C1 segment of cervical spinal cord (tissue), 14 donors: Measurements from ENCODE around the gene CDC5L.

Source experiments
- DNase-seq, 14 donors: peaks; one replicate each; lab custom pipeline; 2025; lab: John Stamatoyannopoulos, UW

The CDC5L gene

GRCh38 chr6:44452725-44453124, 65.2 kb downstream of the CDC5L start:
- no peak for DNase-seq

DNA sequence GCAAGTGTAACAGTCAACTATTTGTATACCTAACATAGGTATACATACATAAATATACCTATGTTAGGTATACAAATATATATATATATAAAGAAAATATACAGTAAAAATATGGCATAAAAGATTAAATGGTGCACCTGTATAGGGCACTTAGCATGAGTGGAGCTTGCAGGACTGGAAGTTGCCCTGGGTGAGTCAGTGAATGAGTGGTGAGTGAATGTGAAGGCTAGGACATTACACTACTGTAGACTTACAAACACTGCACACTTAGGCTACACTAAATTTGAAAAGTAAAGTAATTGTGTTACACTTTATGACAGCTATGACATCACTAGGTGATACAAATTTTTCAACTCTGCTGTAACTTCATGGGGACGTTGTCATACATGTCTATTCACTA, 65.6 kb downstream of the CDC5L start:
- no peak for DNase-seq

DNA sequence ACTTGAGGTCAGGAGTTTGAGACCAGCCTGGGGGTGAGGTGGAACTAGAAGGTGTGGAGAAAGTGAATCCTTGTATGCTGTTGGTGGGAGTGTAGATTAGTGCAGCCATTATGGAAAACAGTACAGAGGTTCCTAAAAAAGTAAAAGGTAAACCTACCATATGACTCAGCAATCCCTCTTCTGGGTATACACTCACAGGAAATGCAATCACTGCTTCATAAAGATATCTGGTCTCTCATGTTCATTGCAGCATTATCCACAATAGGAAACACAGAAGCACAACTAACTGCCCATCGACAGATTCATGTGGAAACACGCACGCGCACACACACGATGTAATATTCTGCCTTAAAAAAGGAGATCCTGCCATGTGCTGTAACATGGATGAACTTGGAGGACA, 66.7 kb downstream of the CDC5L start:
- DNase-seq: no peak

GRCh38 chr6:44456070-44456965, 68.8 kb downstream of the CDC5L start:
- peak in 1 of 14 donors; percentile 6 for DNase-seq

- no peak for DNase-seq
These were observed 69.4 kb downstream of the CDC5L start for GRCh38 chr6:44456966-44457292.

DNA sequence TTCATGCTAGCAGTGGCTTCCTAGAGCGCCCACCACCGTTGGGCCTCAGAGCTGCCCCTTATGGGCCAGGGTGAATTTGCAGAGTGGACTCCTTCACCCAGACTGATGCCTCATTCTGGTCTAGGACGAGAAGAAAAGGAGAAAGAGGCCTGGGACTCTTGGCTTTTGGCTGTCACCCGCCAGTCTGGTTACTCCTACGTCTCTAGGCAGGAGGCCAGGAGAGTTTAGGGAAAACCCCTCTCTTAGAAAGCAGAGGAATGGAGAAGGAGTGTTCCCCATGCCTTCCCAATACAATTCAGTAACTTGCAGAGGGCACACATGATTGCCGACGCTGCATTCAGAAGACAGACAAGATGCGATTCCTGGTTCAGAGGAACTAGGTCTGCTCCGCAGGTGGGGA, 70.1 kb downstream of the CDC5L start:
- DNase-seq: no peak

DNA sequence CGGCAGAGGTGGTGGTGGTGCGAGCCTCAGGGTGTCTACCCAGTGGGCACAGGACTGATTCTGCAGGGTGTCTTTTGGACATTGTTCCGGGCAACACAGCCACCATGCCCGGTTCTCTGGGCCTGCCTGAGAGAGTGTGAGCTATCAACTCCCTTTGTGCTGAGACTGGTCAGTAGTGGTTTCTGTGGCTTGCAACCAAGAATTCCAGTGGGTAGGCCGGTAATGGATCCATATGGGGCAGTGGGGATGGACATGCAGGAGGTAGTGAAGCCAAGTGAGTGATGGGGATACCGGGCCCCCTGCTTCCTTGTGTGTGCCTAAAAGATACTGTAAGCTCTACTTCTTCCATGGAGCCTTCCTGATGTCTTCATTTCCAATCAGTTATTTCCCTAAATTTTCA, 71.0 kb downstream of the CDC5L start:
- no peak for DNase-seq

DNA sequence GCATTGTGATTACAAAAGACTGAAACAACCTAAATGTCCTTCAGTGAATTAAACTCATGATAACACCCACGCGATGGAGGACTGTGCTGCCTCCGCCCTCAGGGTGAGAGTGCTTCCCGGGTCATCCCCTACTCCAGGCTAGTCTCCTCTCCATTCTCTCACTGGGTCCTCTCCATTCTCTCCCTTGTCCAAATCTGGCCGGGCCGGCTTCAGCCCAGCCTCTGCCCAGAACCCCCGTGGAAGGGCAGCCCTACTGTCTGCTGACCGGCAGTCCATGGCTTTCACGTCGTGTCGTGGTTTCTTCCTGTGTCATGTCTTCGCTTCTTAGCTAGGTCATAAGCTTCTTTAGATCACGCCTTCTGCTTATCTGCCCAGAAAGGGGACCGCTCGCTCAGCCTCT, 74.8 kb downstream of the CDC5L start:
- DNase-seq: no peak

GRCh38 chr6:44462797-44463727, 75.6 kb downstream of the CDC5L start:
- DNase-seq: no peak

- DNase-seq: no peak
These were observed 76.4 kb downstream of the CDC5L start for GRCh38 chr6:44463728-44464450.

DNA sequence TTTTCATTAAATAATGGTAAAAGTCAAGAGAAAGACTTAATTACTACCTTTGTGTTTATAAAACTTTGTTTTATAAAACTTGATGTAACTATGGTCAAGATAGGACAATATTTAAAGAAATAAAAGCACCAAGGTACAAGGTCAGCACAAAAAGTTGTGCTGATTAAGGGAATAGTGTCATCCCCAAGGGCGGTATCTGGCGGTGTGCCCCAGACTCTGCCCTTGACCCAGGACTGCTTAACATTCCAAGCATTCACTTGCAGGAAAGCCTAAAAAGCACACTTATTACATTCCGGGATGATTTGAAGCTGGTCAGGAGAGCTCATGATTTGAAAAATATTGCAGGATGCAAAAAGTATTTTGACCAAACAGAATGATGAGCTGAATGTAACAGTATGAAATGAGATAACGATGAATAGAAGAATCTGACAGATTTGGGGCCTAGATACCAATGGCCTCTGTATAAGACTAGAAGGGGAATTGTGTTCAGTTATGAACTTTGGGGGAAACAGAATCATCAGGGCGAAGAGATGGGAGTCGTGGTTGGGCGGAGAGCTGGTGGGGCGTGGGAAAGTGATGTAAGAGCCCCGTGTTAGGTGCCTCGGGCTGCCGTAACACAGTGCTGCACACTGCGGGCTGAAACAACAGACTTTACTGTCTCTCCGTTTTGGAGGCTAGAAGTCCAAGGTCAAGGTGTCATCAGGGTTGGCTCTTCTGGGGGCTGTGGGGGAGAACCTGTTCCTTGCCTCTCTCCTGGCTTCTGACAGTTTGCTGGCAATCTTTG, 77.2 kb downstream of the CDC5L start:
- no peak for DNase-seq

GRCh38 chr6:44466955-44467354, 79.4 kb downstream of the CDC5L start:
- DNase-seq: no peak

- DNase-seq: no peak
These were observed 81.3 kb downstream of the CDC5L start for GRCh38 chr6:44468835-44469234.

GRCh38 chr6:44470115-44470464, 82.6 kb downstream of the CDC5L start:
- no peak for DNase-seq

GRCh38 chr6:44470746-44471145, 83.2 kb downstream of the CDC5L start:
- DNase-seq: no peak

DNA sequence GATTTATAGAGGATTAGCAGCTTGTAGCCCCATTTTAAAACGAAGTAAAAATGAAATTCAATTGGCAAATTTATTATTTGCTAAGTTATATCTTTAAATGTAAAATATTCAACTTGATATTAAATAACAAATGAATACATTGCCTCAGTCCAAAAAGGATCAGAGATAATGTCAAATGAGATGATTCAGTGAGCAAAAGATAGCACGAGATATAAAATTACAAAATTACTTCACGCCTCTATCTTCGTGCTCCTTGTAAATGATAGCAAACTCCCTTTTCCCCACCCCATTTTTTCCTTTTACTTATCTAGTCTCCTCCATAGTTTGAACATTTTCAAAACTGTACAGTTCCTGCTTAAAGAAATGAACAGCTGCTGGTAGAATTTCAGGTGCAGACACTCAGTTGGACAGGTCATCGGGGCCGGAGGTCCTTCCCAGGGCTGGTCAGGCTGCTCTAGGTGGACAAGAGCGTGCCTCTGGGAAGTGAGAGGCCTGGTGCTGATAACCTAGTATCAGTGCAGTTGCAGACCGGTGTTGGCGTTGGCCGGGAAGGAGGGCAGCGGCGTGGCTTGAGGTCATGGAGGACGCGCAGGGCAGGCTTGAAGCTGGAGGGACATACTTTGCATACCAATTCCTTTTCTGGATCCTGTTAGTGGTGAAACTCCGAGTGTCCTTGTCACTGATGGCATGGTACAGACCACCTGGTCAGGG, 83.9 kb downstream of the CDC5L start:
- no peak for DNase-seq

DNA sequence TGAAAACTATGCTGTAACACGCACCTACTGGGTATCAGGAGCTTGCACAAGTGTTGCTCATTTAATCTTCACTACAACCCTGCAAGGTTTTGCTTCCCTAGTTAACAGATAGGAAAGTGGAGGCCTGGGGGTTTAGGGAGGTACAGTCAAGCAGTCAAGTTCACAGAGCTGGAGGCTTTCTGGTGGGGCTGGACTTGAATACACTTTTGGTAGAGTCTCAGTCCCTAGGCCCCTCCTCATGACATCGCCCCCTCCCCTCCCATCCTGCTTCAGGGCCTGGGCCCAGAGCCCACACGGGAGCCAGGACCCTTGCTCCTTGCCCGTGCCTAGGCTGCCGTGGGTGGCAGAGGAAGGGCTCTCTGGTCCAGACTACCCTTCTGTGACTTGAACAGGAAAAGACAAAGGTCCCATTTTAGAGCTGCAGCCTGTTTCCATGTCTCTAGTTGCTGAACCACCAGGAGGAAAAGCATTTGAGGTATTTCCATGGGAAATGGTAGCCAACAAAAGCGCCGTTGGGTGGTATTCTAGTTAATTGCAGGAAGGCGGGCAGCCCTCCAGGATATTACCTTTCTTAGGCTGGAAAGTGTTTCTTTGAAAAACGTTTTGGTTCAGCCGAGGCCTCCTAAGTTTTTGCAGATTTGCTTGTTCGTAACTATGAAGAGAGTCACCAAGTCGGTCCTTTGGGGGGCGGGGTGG, 84.9 kb downstream of the CDC5L start:
- no peak for DNase-seq

DNA sequence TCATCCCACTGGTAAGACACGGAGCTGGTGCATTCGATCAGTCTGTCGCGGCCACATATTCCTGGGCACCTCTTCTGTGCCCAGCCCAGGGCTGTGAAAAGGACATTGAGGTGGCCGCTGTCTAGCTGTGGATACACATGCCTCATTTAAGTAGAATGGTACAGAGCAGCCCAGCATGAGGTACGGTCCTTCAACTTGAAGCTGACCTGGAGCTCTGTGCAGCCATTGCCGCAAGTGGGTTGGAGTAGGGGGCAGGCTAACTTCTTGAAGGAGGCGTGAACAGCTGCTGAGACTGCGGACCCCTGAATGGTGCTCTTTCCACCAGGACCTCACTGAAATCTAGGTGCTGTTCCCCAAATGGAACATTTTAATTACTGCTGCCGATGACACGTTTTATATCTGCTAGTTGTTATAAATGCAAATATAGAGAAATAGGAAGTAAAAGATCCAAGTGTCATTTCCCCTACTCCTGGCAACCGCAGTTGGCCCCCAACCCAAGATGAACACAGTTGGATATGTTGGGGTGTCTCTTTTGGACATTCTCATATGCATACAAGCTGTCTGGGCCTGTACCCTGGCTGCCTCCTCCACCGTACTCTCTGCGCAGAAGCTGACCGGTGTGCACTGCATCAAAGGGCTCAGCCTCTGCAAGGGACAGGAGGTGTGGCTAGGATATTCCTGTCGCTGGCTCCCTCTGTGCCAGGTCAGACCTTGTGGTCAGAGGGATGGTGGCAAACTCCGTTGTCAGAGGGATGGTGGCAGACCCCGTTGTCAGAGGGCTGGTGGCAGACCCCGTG, 86.1 kb downstream of the CDC5L start:
- DNase-seq: no peak

GRCh38 chr6:44474190-44474631, 86.7 kb downstream of the CDC5L start:
- DNase-seq: no peak
